Right atrium auricular region (tissue), 2 donors: Measurements from ENCODE around the gene PRSS50. TPM values are rescaled to one million over a fixed set of nuclear protein-coding genes. Genes with fewer than 3 reads are reported as not detected.

Experiments
- DNase-seq: peaks from one replicate; pipeline ENCODE4 v3.0.0-alpha.2; 2019; ENCODE audit warnings: low spot score
- H3K27ac ChIP-seq, 2 donors: fragments of 200-600 bp; sonication (generic); 1 replicate in 1 of 2; 2 replicates in 1 of 2; pipeline ENCODE4 v1.5.1; 2016 to 2019
- H3K27me3 ChIP-seq, 2 donors: fragments of 200-600 bp; sonication (generic); one replicate each; pipeline versions ENCODE4 v1.5.1 to v1.6.0; 2017 to 2019
- H3K36me3 ChIP-seq: fragments of 200-600 bp; sonication (generic); one replicate; pipeline ENCODE4 v1.5.1; 2016
- H3K4me1 ChIP-seq, 2 donors: fragments of 200-600 bp; sonication (generic); one replicate each; pipeline versions ENCODE4 v1.5.1 to v1.6.0; 2017 to 2019
- H3K4me3 ChIP-seq, 2 donors: fragments of 200-600 bp; sonication (generic); 1 replicate in 1 of 2; 2 replicates in 1 of 2; pipeline ENCODE4 v1.5.1; 2017 to 2019; ENCODE audit warnings: mild to moderate bottlenecking in 1 of 2, moderate library complexity in 1 of 2
- H3K9me3 ChIP-seq, 2 donors: fragments of 200-600 bp; sonication (generic); one replicate each; pipeline ENCODE4 v1.5.1; 2019
- total RNA-seq, 2 donors: library from RNA; depleted of rRNA; stranded (reverse); fragments of >200 nt; gene quantifications; one replicate each; pipeline ENCODE4 v1.1.0, GENCODE V29; 2016
- TF ChIP-seq, protein P1 (sequence below), 2 donors: fragments of 200-600 bp; sonication (generic); IDR thresholded peaks; one replicate each; pipeline ENCODE4 v1.5.1; 2019; ENCODE audit warnings: antibody characterized with exemption in 2 of 2

The PRSS50 gene
- total RNA-seq, 2 donors from 2014 or later, result 0.12 TPM; not detected in 1

DNA sequence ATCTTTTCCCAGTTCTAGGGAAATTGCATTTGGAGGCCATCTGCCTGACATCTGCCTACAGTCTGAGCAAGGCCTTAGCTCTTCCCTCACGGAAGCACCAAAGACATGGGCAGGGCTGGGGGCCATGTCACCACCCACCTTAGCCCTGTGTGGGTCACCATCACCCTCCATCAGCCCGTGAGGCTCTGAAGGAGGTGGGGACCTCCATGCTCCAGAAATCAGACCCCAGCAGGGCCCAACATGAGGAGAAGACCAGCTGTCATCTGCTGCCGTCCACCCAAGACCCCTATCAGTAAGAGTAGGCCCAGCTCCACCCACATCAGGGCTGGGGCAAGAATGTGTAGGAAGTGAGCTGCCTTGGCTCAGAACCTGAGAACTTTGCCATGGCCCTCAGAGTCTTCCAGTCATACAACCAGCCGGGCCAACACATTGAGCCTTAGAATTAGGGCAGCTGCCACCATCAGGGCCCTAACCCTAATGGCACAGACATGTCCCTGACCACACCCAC, 14.6 kb downstream of the PRSS50 start:
- H3K4me3 ChIP-seq, result no peak overlapping the region
- H3K9me3 ChIP-seq, result no peaks in the 10 kb centered on the region
- TF ChIP-seq, protein P1, sequence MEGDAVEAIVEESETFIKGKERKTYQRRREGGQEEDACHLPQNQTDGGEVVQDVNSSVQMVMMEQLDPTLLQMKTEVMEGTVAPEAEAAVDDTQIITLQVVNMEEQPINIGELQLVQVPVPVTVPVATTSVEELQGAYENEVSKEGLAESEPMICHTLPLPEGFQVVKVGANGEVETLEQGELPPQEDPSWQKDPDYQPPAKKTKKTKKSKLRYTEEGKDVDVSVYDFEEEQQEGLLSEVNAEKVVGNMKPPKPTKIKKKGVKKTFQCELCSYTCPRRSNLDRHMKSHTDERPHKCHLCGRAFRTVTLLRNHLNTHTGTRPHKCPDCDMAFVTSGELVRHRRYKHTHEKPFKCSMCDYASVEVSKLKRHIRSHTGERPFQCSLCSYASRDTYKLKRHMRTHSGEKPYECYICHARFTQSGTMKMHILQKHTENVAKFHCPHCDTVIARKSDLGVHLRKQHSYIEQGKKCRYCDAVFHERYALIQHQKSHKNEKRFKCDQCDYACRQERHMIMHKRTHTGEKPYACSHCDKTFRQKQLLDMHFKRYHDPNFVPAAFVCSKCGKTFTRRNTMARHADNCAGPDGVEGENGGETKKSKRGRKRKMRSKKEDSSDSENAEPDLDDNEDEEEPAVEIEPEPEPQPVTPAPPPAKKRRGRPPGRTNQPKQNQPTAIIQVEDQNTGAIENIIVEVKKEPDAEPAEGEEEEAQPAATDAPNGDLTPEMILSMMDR (IDR thresholded peaks at IDR 0.05), result no peak
- no peak for DNase-seq
- no peaks in the 10 kb centered on the region for H3K27me3 ChIP-seq
- H3K27ac ChIP-seq, result no peak overlapping the region
- H3K36me3 ChIP-seq, result no peaks in the 10 kb centered on the region
- H3K4me1 ChIP-seq, result peaks cover 0 to 32% of the 10 kb centered on the region in 2 donors

GRCh38 chr3:46702246-46703012, 15.2 kb downstream of the PRSS50 start:
- no peaks in the 10 kb centered on the region for H3K9me3 ChIP-seq
- H3K27ac ChIP-seq, result no peak overlapping the region
- no peak for DNase-seq
- H3K4me3 ChIP-seq, result no peak overlapping the region
- TF ChIP-seq, protein P1 (IDR thresholded peaks at IDR 0.05), result no peak
- peaks cover 0 to 35% of the 10 kb centered on the region in 2 donors for H3K4me1 ChIP-seq
- no peaks in the 10 kb centered on the region for H3K27me3 ChIP-seq
- H3K36me3 ChIP-seq, result no peaks in the 10 kb centered on the region

DNA sequence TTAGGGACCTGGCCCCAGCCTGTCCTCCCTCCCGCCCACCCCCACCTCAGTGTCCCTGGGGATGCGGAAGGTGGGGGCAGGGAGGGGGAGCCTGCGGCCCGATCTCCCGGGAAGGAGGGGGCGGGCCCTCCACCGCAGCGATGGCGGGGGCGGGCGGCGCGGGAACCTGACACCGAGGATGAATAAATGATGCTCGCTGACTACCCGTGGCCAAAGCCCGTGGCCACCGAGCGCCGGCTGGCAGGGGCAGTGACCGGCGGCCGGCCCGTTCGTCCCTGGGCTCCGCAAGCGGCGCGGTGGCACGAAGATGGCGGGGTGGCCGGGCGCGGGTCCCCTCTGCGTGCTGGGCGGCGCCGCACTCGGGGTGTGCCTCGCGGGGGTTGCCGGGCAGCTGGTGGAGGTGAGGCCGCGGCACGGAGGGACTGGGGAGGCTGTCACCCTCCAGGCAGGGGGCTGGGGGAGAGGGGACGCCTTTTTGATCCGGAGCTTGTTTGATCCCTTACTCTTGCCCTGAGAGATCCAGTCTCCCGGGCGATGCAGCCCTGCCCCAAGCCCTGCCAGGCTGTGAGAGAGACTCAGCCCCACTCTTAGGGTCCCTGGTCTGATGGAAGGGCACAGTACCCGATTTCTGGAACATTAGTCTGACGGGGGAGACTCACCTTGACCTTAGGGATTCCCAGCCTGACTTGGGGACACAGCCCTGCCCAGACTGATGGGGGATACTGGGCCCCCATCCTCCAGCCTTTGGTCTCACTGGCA, 16.3 kb downstream of the PRSS50 start, which contains the start of gene TMIE:
Gene TMIE, plus strand, starts transcription at position 212 of the 759 bp plus-strand sequence. Its CDS starts 96 bp downstream, at position 308.
- Histone ChIP-seq H3K36me3 (no peaks in the 10 kb centered on the region), H3K27me3 (no peaks in the 10 kb centered on the region), H3K9me3 (no peaks in the 10 kb centered on the region), H3K4me1 (peaks cover 0 to 46% of the 10 kb centered on the region in 2 donors), H3K27ac (peak within 1 kb of the TSS; percentile 4 to 20), H3K4me3 (peak within 1 kb of the TSS; percentile 33 to 48)
- TF ChIP-seq, protein P1 (IDR thresholded peaks at IDR 0.05), result no peak
- no peak for DNase-seq

DNA sequence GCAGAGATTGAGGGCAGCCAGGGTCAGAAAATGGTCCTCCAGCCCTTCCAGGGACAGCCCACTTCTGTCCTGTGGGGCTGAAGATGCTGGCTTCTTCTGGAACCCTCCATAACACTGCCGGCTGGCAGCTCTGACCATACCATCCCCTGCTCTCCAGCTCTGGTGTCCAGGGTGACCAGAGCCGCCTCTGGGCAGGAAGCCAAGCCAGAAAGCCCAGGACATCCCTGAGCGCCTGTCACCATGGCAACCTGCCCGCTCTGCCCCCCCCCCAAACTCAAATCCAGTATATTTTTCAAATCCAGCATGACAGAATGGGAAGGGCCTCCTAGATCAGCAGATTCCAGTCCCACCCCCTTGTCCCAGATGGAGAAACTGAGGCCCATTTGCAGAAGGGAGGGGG, 16.9 kb downstream of the PRSS50 start:
- DNase-seq, result no peak
- Histone ChIP-seq H3K36me3 (no peaks in the 10 kb centered on the region), H3K9me3 (no peaks in the 10 kb centered on the region), H3K27me3 (no peaks in the 10 kb centered on the region), H3K4me3 (peak overlapping the region in 1 of 2 donors; percentile 48), H3K4me1 (peaks cover 0 to 52% of the 10 kb centered on the region in 2 donors), H3K27ac (peak overlapping the region in 1 of 2 donors; percentile 4)
- TF ChIP-seq, protein P1 (IDR thresholded peaks at IDR 0.05), result no peak

DNA sequence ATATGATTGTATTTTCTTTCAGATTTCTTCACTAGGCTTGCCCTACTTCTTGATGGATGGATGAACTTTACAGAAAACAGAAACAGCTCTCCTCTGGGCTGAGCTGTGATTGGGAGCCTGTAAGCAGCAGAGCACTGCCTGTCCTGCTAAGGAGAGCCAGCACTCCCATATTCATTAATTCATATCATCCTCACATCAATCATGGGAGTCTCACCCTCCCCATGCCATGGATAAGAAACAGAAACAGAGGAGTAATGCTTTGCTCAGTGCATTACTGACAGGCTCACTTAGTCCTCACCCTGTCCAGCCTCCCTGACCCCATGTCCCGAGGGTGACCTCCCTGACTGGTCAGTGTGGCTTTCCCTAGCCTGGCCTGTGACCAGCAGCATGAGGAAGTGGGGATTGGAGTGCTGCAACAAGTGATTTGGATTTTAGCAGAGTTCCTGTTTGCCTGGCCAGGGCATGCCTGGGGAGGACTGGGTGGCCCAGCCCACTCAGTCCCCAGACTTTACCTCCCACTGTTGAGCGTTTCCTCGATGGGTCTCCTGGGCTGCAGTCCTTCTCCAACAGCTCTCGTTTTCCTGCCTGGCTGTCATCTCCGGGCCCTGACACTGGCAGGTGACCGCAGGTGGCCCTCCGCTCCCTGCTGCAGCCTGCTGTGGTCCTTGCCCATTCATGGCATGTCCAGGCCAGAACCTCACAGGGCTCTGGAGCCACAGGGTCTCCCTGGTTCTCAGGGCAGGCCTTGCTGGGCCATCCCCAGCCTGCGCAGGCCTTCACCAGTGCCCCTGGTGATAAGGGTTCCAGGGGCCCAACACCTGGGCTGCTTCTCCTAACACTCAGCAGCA, 17.8 kb downstream of the PRSS50 start:
- Histone ChIP-seq H3K4me1 (peaks cover 0 to 60% of the 10 kb centered on the region in 2 donors), H3K27me3 (no peaks in the 10 kb centered on the region), H3K4me3 (no peak overlapping the region), H3K27ac (peak overlapping the region; percentile 4 to 20), H3K36me3 (no peaks in the 10 kb centered on the region), H3K9me3 (no peaks in the 10 kb centered on the region)
- TF ChIP-seq, protein P1 (IDR thresholded peaks at IDR 0.05), result no peak
- peak; percentile 72 for DNase-seq
